ENCODE measurements around the gene TOMM40. TPM values are rescaled to one million over a fixed set of nuclear protein-coding genes. Genes with fewer than 3 reads are reported as not detected.

Gene TOMM40
- total and polyA plus RNA-seq, 9 of the 15 experiments (the other 6 are each of a cell fraction or from before 2014, with no cell fraction given) = 0.89 to 290 (median 160) TPM

- H3K27me3 ChIP-seq (ENCODE audit: control insufficient read depth in 2 of 2, insufficient read depth in 2 of 2, low read length in 2 of 2) = no peaks in the 10 kb centered on the region
- no peaks in the 10 kb centered on the region for H3K79me2 ChIP-seq (ENCODE audit: control insufficient read depth, insufficient read depth, low read length)
- ChIA-PET POLR2A (interaction anchor here (0.6 kb wide), 1 partner anchor 1137 kb away, joined by 3 read pairs; no protein-coding TSS in a partner anchor), CTCF (ENCODE audit: low intra/inter-chr PET ratio) (no interaction called here)
- ATAC-seq (no peak), DNase-seq (ENCODE audit: extremely low read depth in 1 of 4, low spot score in 3 of 4) (no peak), FAIRE-seq (no peak)
- in situ Hi-C loops (cut with MboI) = no loop called here
- H3K4me3 ChIP-seq = no peak overlapping the region
- H3K27ac ChIP-seq (ENCODE audit: extremely low read depth, low read depth, low read length) = no peak overlapping the region
- peak; percentile 74 for TF ChIP-seq ESRRA (IDR thresholded peaks at IDR 0.05; ENCODE audit: borderline replicate concordance, low read depth)
- TF ChIP-seq ZNF696 (CRISPR knock-in tag; conservative IDR thresholded peaks at IDR 0.05) = no peak
- no peaks in the 10 kb centered on the region for H3K9me3 ChIP-seq (replicated peaks; ENCODE audit: control insufficient read depth, insufficient read depth, low read depth, low read length)
- peak overlapping the region; percentile 10 to 83; a peak in 3 of 4 replicates for H3K9ac ChIP-seq (ENCODE audit: insufficient read depth in 1 of 2, low read depth in 2 of 2, low read length in 2 of 2)
- H3K9me1 ChIP-seq (ENCODE audit: control insufficient read depth, insufficient read depth, low read length) = no peaks in the 10 kb centered on the region
- peaks cover 0 to 24% of the 10 kb centered on the region in 2 experiments; a peak in 4 of 5 replicates for H3K4me1 ChIP-seq (replicated peaks in 1 of 2; ENCODE audit: control insufficient read depth in 2 of 2, insufficient read depth in 2 of 2, low read length in 2 of 2)
- no TSS peak for BruUV-seq (replicated peaks)
- H3K36me3 ChIP-seq (ENCODE audit: control insufficient read depth, insufficient read depth, low read length) = peaks cover 2% of the 10 kb centered on the region; the same call in 1 of the 3 replicates
- WGBS (ENCODE audit: insufficient coverage, low coverage, missing lambda C conversion rate) = 62% methylated on average over 8 of the region's 8 CpGs
- no peak overlapping the region for H2AFZ ChIP-seq (ENCODE audit: low read depth, low read length)
- intact Hi-C loops (cut with micrococcal nuclease) = no loop called here
- no peak overlapping the region for H3K4me2 ChIP-seq (ENCODE audit: insufficient read depth, low read length)
- no peaks in the 10 kb centered on the region for H4K20me1 ChIP-seq (replicated peaks; ENCODE audit: control insufficient read depth, insufficient read depth, low read length)
Measured at GRCh38 chr19:44924243-44924725, 33.2 kb downstream of the TOMM40 start.

- Histone ChIP-seq H3K27ac (ENCODE audit: extremely low read depth, low read depth, low read length) (no peak overlapping the region), H3K4me1 (replicated peaks in 1 of 2; ENCODE audit: control insufficient read depth in 2 of 2, insufficient read depth in 2 of 2, low read length in 2 of 2) (peaks cover 0 to 24% of the 10 kb centered on the region in 2 experiments; a peak in 4 of 5 replicates), H3K9me1 (ENCODE audit: control insufficient read depth, insufficient read depth, low read length) (no peaks in the 10 kb centered on the region), H3K4me2 (ENCODE audit: insufficient read depth, low read length) (no peak overlapping the region), H3K79me2 (ENCODE audit: control insufficient read depth, insufficient read depth, low read length) (no peaks in the 10 kb centered on the region), H3K9me3 (replicated peaks; ENCODE audit: control insufficient read depth, insufficient read depth, low read depth, low read length) (no peaks in the 10 kb centered on the region), H2AFZ (ENCODE audit: low read depth, low read length) (no peak overlapping the region), H3K4me3 (no peak overlapping the region), H4K20me1 (replicated peaks; ENCODE audit: control insufficient read depth, insufficient read depth, low read length) (no peaks in the 10 kb centered on the region), H3K27me3 (ENCODE audit: control insufficient read depth in 2 of 2, insufficient read depth in 2 of 2, low read length in 2 of 2) (no peaks in the 10 kb centered on the region), H3K36me3 (ENCODE audit: control insufficient read depth, insufficient read depth, low read length) (no peaks in the 10 kb centered on the region), H3K9ac (ENCODE audit: insufficient read depth in 1 of 2, low read depth in 2 of 2, low read length in 2 of 2) (peak overlapping the region in 1 of 2 experiments; percentile 69; a peak in 1 of 4 replicates)
- 75% methylated on average over 7 of the region's 8 CpGs for WGBS (ENCODE audit: insufficient coverage, low coverage, missing lambda C conversion rate)
- no peak for ATAC-seq
- intact Hi-C loops (cut with micrococcal nuclease) (no loop called here), in situ Hi-C loops (cut with MboI) (no loop called here)
- TF ChIP-seq ZNF175 (CRISPR knock-in tag; IDR thresholded peaks at IDR 0.05; ENCODE audit: low read depth) (no peak), MXD1 (CRISPR knock-in tag; IDR thresholded peaks at IDR 0.05; ENCODE audit: borderline replicate concordance, poor library complexity, severe bottlenecking) (no peak), CEBPB (tag; IDR thresholded peaks at IDR 0.05) (0 out of 2 replicates have a peak, but pooled peaks have one; percentile 18), E2F3 (CRISPR knock-in tag; IDR thresholded peaks at IDR 0.05) (no peak), ZNF280B (CRISPR knock-in tag; IDR thresholded peaks at IDR 0.05) (no peak)
- FAIRE-seq = no peak
- ChIA-PET POLR2A (interaction anchor here (1.2 to 1.8 kb wide), 3 partner anchors 10 to 21 kb away, joined by 3 to 11 read pairs (median 5); partner anchors contain the start of gene APOE), CTCF (ENCODE audit: low intra/inter-chr PET ratio) (no interaction called here)
- no TSS peak for BruUV-seq (replicated peaks)
- no peak for DNase-seq (ENCODE audit: extremely low read depth in 1 of 4, low spot score in 3 of 4)
Measured at GRCh38 chr19:44925114-44925891, 34.2 kb downstream of the TOMM40 start.

All from K562 (cell line).